ENCODE measurements around the gene DNAJB13. TPM values are rescaled to one million over a fixed set of nuclear protein-coding genes. Genes with fewer than 3 reads are reported as not detected.

Gene DNAJB13
- total RNA-seq, 4 donors from 2014 or later: not detected

DNA sequence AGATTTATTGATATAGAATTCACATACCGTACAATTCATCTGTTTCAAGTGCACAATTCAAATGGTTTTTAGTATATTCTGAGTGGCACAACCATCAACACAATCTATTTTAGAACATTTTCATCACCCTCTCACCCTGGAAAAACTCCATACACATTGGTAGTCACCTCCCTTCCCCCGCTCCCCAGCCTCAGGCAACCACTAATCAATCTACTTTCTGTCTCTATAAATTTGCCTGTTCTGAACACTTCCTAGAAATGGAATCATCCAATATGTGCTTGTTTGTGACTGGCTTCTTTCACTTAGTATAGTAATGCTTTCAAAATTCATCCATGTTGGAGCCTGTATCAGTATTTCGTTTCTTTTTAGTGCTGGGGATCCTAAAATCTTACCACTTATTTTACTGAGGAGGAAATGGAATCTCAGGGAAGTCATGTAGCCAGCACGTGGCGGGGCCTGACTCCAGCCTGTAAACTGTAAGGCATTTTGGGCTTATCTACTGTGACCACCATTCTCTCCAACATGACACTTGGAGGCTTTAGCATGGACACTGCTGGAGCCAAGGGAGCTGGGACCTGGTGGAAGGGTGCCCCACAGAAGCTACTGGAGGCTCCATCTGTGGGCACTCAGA lies 59.0 kb downstream of the DNAJB13 start:
- Histone ChIP-seq H3K27ac (no peak overlapping the region), H3K36me3 (peaks cover 10% of the 10 kb centered on the region), H3K9me3 (no peaks in the 10 kb centered on the region), H3K27me3 (no peaks in the 10 kb centered on the region), H3K4me3 (no peak overlapping the region), H3K4me1 (peaks cover 21% of the 10 kb centered on the region)
- DNase-seq (ENCODE audit: low spot score in 2 of 2): no peak
- WGBS: 87% methylated on average over 5 of the region's 5 CpGs
- TF ChIP-seq EP300 (IDR thresholded peaks at IDR 0.05) (no peak), CTCF (IDR thresholded peaks at IDR 0.05) (no peak), POLR2A (IDR thresholded peaks at IDR 0.05) (no peak), POLR2AphosphoS5 (IDR thresholded peaks at IDR 0.05) (no peak)

DNA sequence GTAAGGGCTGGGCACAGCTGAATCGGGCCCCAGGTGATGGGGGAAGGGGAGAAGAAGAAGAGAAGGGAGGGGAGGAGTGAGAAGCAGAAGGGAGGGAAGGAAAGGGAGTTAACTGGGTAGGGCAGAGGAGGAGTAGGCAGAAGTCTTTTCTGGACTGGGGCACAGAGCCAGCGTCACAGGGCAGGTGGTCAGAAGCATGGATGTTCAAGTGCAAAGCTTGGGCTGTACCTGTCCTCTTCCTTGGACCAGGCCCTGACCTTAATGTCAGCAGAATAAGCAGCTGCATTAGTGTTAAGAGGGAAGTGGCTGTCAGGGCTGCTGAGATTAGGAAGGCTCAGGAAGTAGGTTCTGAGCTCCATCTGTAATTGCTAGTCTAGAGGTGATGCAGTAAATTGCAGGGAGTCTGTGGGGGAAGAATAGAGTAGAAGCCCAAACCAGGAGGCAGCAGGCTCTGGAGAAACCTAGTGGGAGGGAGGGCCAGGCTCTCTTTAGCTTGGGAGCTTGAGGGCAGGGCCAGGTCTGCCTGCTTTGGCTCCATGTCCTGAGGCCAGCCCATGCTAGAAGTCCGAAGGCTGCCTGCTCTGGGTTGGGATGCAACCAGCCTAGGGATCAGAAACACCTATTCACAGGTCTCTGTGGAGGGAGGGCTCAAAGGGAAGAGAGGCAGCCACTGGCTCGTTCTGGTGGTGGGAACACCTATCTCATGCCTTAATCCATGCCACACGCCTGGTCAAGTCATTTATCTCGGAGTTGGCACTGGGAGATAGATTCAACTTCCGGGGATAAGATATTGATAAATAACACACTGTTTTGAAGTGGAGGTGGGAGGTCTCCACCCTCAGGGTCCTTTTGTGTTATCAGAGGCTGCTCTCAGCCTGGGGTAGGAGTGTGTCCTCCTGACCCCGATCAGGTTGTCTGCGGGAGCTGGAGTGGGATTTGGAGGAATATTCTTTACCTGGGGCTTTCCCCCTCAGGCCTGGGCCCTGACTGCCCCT lies 59.8 kb downstream of the DNAJB13 start:
- no peak for DNase-seq (ENCODE audit: low spot score in 2 of 2)
- 87% methylated on average over 8 of the region's 9 CpGs for WGBS
- peaks cover 24% of the 10 kb centered on the region for H3K4me1 ChIP-seq

GRCh38 chr11:74011360-74012073 lies 60.7 kb downstream of the DNAJB13 start:
- WGBS: 84% methylated on average over 8 of the region's 8 CpGs
- no peaks in the 10 kb centered on the region for H3K27me3 ChIP-seq
- H3K4me3 ChIP-seq: no peak overlapping the region
- peaks cover 13% of the 10 kb centered on the region for H3K36me3 ChIP-seq
- H3K4me1 ChIP-seq: peaks cover 24% of the 10 kb centered on the region
- DNase-seq (ENCODE audit: low spot score in 2 of 2): no peak
- H3K9me3 ChIP-seq: no peaks in the 10 kb centered on the region
- TF ChIP-seq CTCF (IDR thresholded peaks at IDR 0.05) (no peak), EP300 (IDR thresholded peaks at IDR 0.05) (no peak), POLR2AphosphoS5 (IDR thresholded peaks at IDR 0.05) (no peak), POLR2A (IDR thresholded peaks at IDR 0.05) (no peak)
- no peak overlapping the region for H3K27ac ChIP-seq

More for the DNA sequence above, 59.8 kb downstream of the DNAJB13 start:
- Histone ChIP-seq H3K9me3 (no peaks in the 10 kb centered on the region), H3K4me3 (no peak overlapping the region), H3K36me3 (peaks cover 10% of the 10 kb centered on the region), H3K27me3 (no peaks in the 10 kb centered on the region), H3K27ac (no peak overlapping the region)
- no peak for TF ChIP-seq POLR2AphosphoS5 (IDR thresholded peaks at IDR 0.05)

DNA sequence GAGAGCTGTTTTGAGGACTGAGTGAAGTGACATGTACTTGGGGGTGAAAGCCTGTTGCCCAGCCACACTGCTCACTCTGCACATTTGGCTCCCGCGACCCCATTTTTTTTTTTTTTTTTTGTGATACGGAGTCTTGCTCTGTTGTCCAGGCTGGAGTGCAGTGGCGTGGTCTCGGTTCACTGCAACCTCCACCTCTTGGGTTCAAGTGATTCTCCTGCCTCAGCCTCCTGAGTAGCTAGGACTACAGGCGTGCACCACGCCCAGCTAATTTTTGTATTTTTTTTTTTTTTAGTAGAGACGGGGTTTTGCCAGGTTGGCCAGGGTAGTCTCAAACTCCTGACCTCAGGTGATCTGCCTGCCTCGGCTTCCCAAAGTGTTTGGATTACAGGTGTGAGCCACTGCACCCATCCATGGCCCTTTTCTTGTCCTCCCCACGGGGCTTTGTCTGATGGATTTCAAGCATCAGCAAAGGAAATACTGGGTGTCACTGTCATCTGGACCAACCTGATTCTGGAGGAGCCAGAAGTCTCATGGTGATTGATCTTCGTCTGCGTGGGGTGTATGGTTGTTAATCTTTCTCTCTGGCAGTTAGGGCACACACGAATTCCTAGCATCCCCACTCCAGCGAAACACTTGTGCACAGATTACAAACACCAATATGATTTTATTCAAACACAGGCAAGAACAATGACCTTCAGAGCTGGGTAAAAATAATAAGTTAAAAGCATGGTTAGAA lies 61.4 kb downstream of the DNAJB13 start:
- no peak for DNase-seq (ENCODE audit: low spot score in 2 of 2)
- TF ChIP-seq POLR2AphosphoS5 (IDR thresholded peaks at IDR 0.05) (no peak), EP300 (IDR thresholded peaks at IDR 0.05) (no peak), CTCF (IDR thresholded peaks at IDR 0.05) (no peak), POLR2A (IDR thresholded peaks at IDR 0.05) (no peak)
- Histone ChIP-seq H3K27ac (no peak overlapping the region), H3K4me3 (no peak overlapping the region), H3K9me3 (no peaks in the 10 kb centered on the region), H3K4me1 (peaks cover 24% of the 10 kb centered on the region), H3K27me3 (no peaks in the 10 kb centered on the region), H3K36me3 (peaks cover 18% of the 10 kb centered on the region)
- WGBS: 86% methylated on average over 14 of the region's 14 CpGs

DNA sequence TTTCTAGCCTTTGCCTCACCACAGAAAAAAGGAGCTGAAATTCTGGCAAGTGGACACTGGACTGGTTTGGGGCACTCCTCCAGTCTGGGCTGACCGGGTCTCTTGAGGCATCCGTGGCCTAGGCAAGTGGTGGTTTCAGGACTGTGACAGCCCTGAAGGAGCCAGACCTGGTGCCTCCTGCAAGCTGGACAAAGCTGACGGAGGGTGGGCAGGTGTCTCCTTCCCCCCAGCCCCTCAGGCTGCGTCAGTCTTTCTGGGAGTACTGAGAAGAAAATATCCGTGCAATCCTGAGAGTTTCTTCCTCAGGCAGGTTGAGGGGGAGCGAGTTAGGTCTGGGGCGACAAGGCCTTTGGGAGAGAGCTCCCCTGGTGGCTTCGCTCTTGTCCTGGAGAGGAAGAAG lies 62.3 kb downstream of the DNAJB13 start:
- H3K27ac ChIP-seq: no peak overlapping the region
- 95% methylated on average over 6 of the region's 8 CpGs for WGBS
- no peaks in the 10 kb centered on the region for H3K9me3 ChIP-seq
- H3K36me3 ChIP-seq: peaks cover 18% of the 10 kb centered on the region
- no peaks in the 10 kb centered on the region for H3K27me3 ChIP-seq
- peaks cover 32% of the 10 kb centered on the region for H3K4me1 ChIP-seq
- H3K4me3 ChIP-seq: no peak overlapping the region
- TF ChIP-seq CTCF (IDR thresholded peaks at IDR 0.05) (no peak), POLR2A (IDR thresholded peaks at IDR 0.05) (no peak), POLR2AphosphoS5 (IDR thresholded peaks at IDR 0.05) (no peak), EP300 (IDR thresholded peaks at IDR 0.05) (no peak)
- no peak for DNase-seq (ENCODE audit: low spot score in 2 of 2)
